Measurements from ENCODE around the gene HAPLN2. TPM values are rescaled to one million over a fixed set of nuclear protein-coding genes. Genes with fewer than 3 reads are reported as not detected.
"Not testable (repeated sequence)": the region's sequence is repeated elsewhere in the genome, so short reads cannot be mapped to it uniquely, and the experiment has no call there.

The HAPLN2 gene
- polyA plus RNA-seq, 1 donor = 0.63 TPM

- no peak for DNase-seq
These were observed 354 bp downstream of the HAPLN2 start for GRCh38 chr1:156619582-156619955.

- DNase-seq = no peak
These were observed 3.5 kb downstream of the HAPLN2 start for GRCh38 chr1:156622581-156623297.

GRCh38 chr1:156623946-156624813 is 5.0 kb downstream of the HAPLN2 start:
- DNase-seq = no peak

GRCh38 chr1:156624814-156625435 is 5.7 kb downstream of the HAPLN2 start:
- no peak for DNase-seq

GRCh38 chr1:156625436-156626078 is 6.3 kb downstream of the HAPLN2 start:
- DNase-seq = no peak

- no peak for DNase-seq
These were observed 6.8 kb downstream of the HAPLN2 start for GRCh38 chr1:156626079-156626438.

GRCh38 chr1:156627313-156627880 is 8.2 kb downstream of the HAPLN2 start:
- DNase-seq = no peak

- no peak for DNase-seq
These were observed 10.7 kb downstream of the HAPLN2 start for GRCh38 chr1:156629823-156630449.

- DNase-seq = not testable (repeated sequence)
These were observed 11.9 kb downstream of the HAPLN2 start for GRCh38 chr1:156631152-156631551.

GRCh38 chr1:156632355-156632754 is 13.1 kb downstream of the HAPLN2 start:
- no peak for DNase-seq

GRCh38 chr1:156638189-156638985 is 19.2 kb downstream of the HAPLN2 start:
- DNase-seq = no peak

- no peak for DNase-seq
These were observed 20.4 kb downstream of the HAPLN2 start for GRCh38 chr1:156639601-156640101.

- no peak for DNase-seq
These were observed 21.9 kb downstream of the HAPLN2 start for GRCh38 chr1:156640842-156641706.

- no peak for DNase-seq
These were observed 22.6 kb downstream of the HAPLN2 start, which contains the start of gene BCAN for GRCh38 chr1:156641761-156642264. Gene BCAN (plus strand): TSS chr1:156642117. CDS start chr1:156646055, 3,938 bp downstream.

- DNase-seq = no peak
These were observed 23.2 kb downstream of the HAPLN2 start for GRCh38 chr1:156642265-156643048.

- no peak for DNase-seq
These were observed 24.0 kb downstream of the HAPLN2 start for GRCh38 chr1:156643049-156643777.

- DNase-seq = no peak
These were observed 24.5 kb downstream of the HAPLN2 start for GRCh38 chr1:156643778-156644092.

GRCh38 chr1:156644146-156644545 is 24.9 kb downstream of the HAPLN2 start:
- DNase-seq = no peak

All from left kidney (tissue), 2 donors.